Bronchial epithelial cell (primary cell): ENCODE measurements around the gene LCMT2. TPM values are rescaled to one million over a fixed set of nuclear protein-coding genes. Genes with fewer than 3 reads are reported as not detected.

ENCODE experiments used
- DNase-seq: peaks from one replicate; pipeline ENCODE4 v3.0.0-alpha.2; 2010; ENCODE audit warnings: low read depth
- FAIRE-seq: peaks from 2 replicates; lab custom pipeline; 2011; peaks lifted over from hg19 to GRCh38; lab: Jason Lieb, UNC
- H3K27me3 ChIP-seq: 2 replicates; pipeline ENCODE4 v1.5.1; 2011; ENCODE audit warnings: low read length; ENCODE audit not compliant: control insufficient read depth, insufficient read depth
- H3K36me3 ChIP-seq: 2 replicates; pipeline ENCODE4 v1.5.1; 2011; ENCODE audit warnings: low read length; ENCODE audit not compliant: control insufficient read depth, insufficient read depth
- H3K4me3 ChIP-seq: 2 replicates; pipeline ENCODE4 v1.5.1; 2011; ENCODE audit warnings: mild to moderate bottlenecking, low read depth, low read length, control low read depth
- CTCF ChIP-seq: IDR thresholded peaks from 2 replicates; pipeline ENCODE4 v1.5.1; 2011; ENCODE audit warnings: mild to moderate bottlenecking, moderate library complexity, low read length, control low read depth, inconsistent platforms; ENCODE audit not compliant: insufficient read depth, severe bottlenecking
- total RNA-seq: library from RNA; depleted of rRNA; stranded (reverse); fragments of >200 nt; gene quantifications from 2 replicates; pipeline ENCODE4 v1.2.1, GENCODE V29; 2014

LCMT2 gene
- total RNA-seq, 1 donor from 2014 or later = 11.3 TPM

GRCh38 chr15:43346305-43346704, 15.9 kb upstream of the LCMT2 start:
- Histone ChIP-seq H3K36me3 (no peaks in the 10 kb centered on the region), H3K27me3 (no peaks in the 10 kb centered on the region), H3K4me3 (no peak overlapping the region)
- FAIRE-seq (no peak), DNase-seq (no peak)
- no peak for TF ChIP-seq CTCF

GRCh38 chr15:43330780-43331087, 361 bp upstream of the LCMT2 start:
- H3K36me3 ChIP-seq = peaks cover 2% of the 10 kb centered on the region
- H3K27me3 ChIP-seq = no peaks in the 10 kb centered on the region
- TF ChIP-seq CTCF = no peak
- peak overlapping the region; percentile 66 for H3K4me3 ChIP-seq
- DNase-seq = no peak
- FAIRE-seq = no peak

GRCh38 chr15:43329217-43329959, 985 bp downstream of the LCMT2 start:
- FAIRE-seq (no peak), DNase-seq (peak; percentile 18)
- TF ChIP-seq CTCF = no peak
- Histone ChIP-seq H3K4me3 (peak overlapping the region; percentile 66), H3K36me3 (peaks cover 2% of the 10 kb centered on the region), H3K27me3 (no peaks in the 10 kb centered on the region)

GRCh38 chr15:43325039-43325684, 5.2 kb downstream of the LCMT2 start:
- no peak for FAIRE-seq
- Histone ChIP-seq H3K36me3 (peaks cover 2% of the 10 kb centered on the region), H3K4me3 (no peak overlapping the region), H3K27me3 (no peaks in the 10 kb centered on the region)
- no peak for TF ChIP-seq CTCF
- DNase-seq = no peak

GRCh38 chr15:43318990-43319771, 11.2 kb downstream of the LCMT2 start:
- TF ChIP-seq CTCF = no peak
- FAIRE-seq = no peak
- no peak for DNase-seq

More at GRCh38 chr15:43318990-43319771, 11.2 kb downstream of the LCMT2 start:
- Histone ChIP-seq H3K27me3 (no peaks in the 10 kb centered on the region), H3K4me3 (no peak overlapping the region), H3K36me3 (no peaks in the 10 kb centered on the region)
